Epidermal melanocyte (primary cell): ENCODE data around the gene C5orf15.
A peak's percentile ranks its signal among the peaks of the same experiment; 100 is the strongest.
"Not testable (repeated sequence)": the region's sequence is repeated elsewhere in the genome, so short reads cannot be mapped to it uniquely, and the experiment has no call there.

Source experiments
- DNase-seq: peaks from one replicate; pipeline ENCODE4 v3.0.0; 2011; ENCODE audit warnings: low spot score; ENCODE audit not compliant: insufficient read length

The C5orf15 gene

GRCh38 chr5:133994297-133994989 lies 26.0 kb upstream of the C5orf15 start:
- no peak for DNase-seq

- DNase-seq, result no peak
Measured at GRCh38 chr5:133993185-133993936, 24.9 kb upstream of the C5orf15 start.

- DNase-seq, result no peak
Measured at GRCh38 chr5:133992429-133993155, 24.2 kb upstream of the C5orf15 start.

- no peak for DNase-seq
Measured at GRCh38 chr5:133991171-133991910, 22.9 kb upstream of the C5orf15 start.

- DNase-seq, result no peak
Measured at GRCh38 chr5:133990396-133990795, 22.0 kb upstream of the C5orf15 start.

- no peak for DNase-seq
Measured at GRCh38 chr5:133985540-133986180, 17.2 kb upstream of the C5orf15 start.

- no peak for DNase-seq
Measured at GRCh38 chr5:133983674-133984073, 15.2 kb upstream of the C5orf15 start.

GRCh38 chr5:133981714-133982113 lies 13.3 kb upstream of the C5orf15 start:
- no peak for DNase-seq

- DNase-seq, result no peak
Measured at GRCh38 chr5:133980652-133981051, 12.2 kb upstream of the C5orf15 start.

GRCh38 chr5:133978943-133979342 lies 10.5 kb upstream of the C5orf15 start:
- DNase-seq, result no peak

GRCh38 chr5:133977858-133978257 lies 9.4 kb upstream of the C5orf15 start:
- DNase-seq, result no peak

- no peak for DNase-seq
Measured at GRCh38 chr5:133977161-133977787, 8.8 kb upstream of the C5orf15 start.

GRCh38 chr5:133975546-133975945 lies 7.1 kb upstream of the C5orf15 start:
- not testable (repeated sequence) for DNase-seq

- DNase-seq, result no peak
Measured at GRCh38 chr5:133974142-133974541, 5.7 kb upstream of the C5orf15 start.

GRCh38 chr5:133970325-133970909 lies 2.0 kb upstream of the C5orf15 start:
- no peak for DNase-seq

- DNase-seq, result peak; percentile 75
Measured at GRCh38 chr5:133969654-133970324, 1.4 kb upstream of the C5orf15 start.

- no peak for DNase-seq
Measured at GRCh38 chr5:133967698-133968203, 674 bp downstream of the C5orf15 start.

- DNase-seq, result no peak
Measured at GRCh38 chr5:133967124-133967523, 1.3 kb downstream of the C5orf15 start.

GRCh38 chr5:133966090-133966489 lies 2.3 kb downstream of the C5orf15 start:
- no peak for DNase-seq
